Cardiac muscle cell (in vitro differentiated cells and primary cell): ENCODE results near the gene PCDH15. TPM values are rescaled to one million over a fixed set of nuclear protein-coding genes. Genes with fewer than 3 reads are reported as not detected.

Experiments
- DNase-seq, 2 donors: peaks; one replicate each; pipeline versions ENCODE4 v3.0.0 to v3.0.0-alpha.2; 2010 to 2017; ENCODE audit warnings: low read depth in 1 of 2, low spot score in 1 of 2
- H3K27ac ChIP-seq: fragments of 200-600 bp; sonication (generic); 2 replicates; pipeline ENCODE4 v1.5.1; 2016
- H3K27me3 ChIP-seq: fragments of 200-600 bp; sonication (generic); 2 replicates; pipeline ENCODE4 v1.6.0; 2016; ENCODE audit warnings: control low read depth
- H3K36me3 ChIP-seq: fragments of 200-600 bp; sonication (generic); 2 replicates; pipeline ENCODE4 v1.5.1; 2016; ENCODE audit warnings: control low read depth
- H3K4me1 ChIP-seq: fragments of 200-600 bp; sonication (generic); 2 replicates; pipeline ENCODE4 v1.8.1; 2017; ENCODE audit warnings: low read depth, mild to moderate bottlenecking, mixed run types
- H3K4me3 ChIP-seq: fragments of 200-600 bp; sonication (generic); 2 replicates; pipeline ENCODE4 v1.5.1; 2016; ENCODE audit warnings: mild to moderate bottlenecking
- H3K9me3 ChIP-seq: fragments of 200-600 bp; sonication (generic); 2 replicates; pipeline ENCODE4 v1.5.1; 2017; ENCODE audit warnings: low read depth, mild to moderate bottlenecking, control low read depth
- CTCF ChIP-seq: IDR thresholded peaks from 2 replicates; pipeline ENCODE4 v1.5.1; 2012; ENCODE audit warnings: low read depth, mild to moderate bottlenecking, low read length
- polyA plus RNA-seq: library from polyadenylated mRNA; unstranded; fragments of >200 nt; fragmentation: Nextera tagmentation; extraction: Ambion mirVana; gene quantifications from 2 replicates; pipeline ENCODE4 v1.2.1, GENCODE V29; 2016
- total RNA-seq: library from RNA; depleted of rRNA; stranded (reverse); fragments of >200 nt; gene quantifications from 2 replicates; pipeline ENCODE4 v1.2.3, GENCODE V29; 2016

PCDH15 gene
- total and polyA plus RNA-seq, 2 experiments from 2014 or later = 0.30 TPM; not detected in 1

- H3K27ac ChIP-seq = no peak overlapping the region
- DNase-seq = no peak
- no peak overlapping the region for H3K4me3 ChIP-seq
- H3K27me3 ChIP-seq = no peaks in the 10 kb centered on the region
- H3K36me3 ChIP-seq = no peaks in the 10 kb centered on the region
- H3K9me3 ChIP-seq = no peaks in the 10 kb centered on the region
- no peaks in the 10 kb centered on the region for H3K4me1 ChIP-seq
- no peak for TF ChIP-seq CTCF
These were observed 1046.3 kb downstream of the PCDH15 start for GRCh38 chr10:53754596-53755250.
